ENCODE measurements around the gene GLUD1.
"Not testable (repeated sequence)": the region's sequence is repeated elsewhere in the genome, so short reads cannot be mapped to it uniquely, and the experiment has no call there.

The GLUD1 gene

DNA sequence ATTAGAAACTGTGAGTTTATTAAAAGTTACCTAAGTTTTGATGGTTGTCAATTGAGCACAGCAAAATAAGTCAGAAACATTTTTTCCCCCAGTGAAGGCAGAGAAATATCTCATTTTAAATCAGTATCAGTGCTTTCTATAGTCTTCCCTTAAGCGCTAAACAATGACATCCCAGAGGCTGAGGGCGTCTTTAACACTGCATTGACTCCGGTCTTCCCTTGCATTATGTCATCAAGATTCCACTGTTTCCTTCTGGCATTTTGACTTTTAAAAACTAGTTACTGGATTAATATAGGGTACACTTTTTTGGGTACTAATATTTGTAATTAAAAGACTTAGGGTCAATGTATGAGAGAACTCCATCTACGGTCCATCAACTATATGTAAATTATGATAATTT lies 3.9 kb downstream of the GLUD1 start:
- no peak for DNase-seq (ENCODE audit: low read depth in 3 of 3)

DNA sequence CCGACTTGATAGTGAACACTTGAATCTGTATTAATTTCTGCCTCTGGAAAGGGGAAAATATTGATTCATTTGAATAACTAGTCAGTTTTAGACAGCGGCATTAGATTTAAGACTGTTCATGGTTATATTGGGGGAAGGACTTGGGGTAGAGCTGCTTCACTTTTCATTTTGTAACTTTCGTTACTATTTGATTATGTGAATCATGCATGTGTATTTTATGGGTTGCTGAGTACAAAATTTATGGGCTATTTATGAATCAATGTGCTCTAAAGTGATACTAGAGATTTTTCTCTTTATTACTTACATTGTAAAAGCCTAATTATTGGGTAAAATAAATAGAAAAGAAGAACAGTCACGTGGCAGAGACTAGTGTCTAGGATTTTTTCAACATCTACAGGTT lies 4.9 kb downstream of the GLUD1 start:
- no peak for DNase-seq (ENCODE audit: low read depth in 3 of 3)

DNA sequence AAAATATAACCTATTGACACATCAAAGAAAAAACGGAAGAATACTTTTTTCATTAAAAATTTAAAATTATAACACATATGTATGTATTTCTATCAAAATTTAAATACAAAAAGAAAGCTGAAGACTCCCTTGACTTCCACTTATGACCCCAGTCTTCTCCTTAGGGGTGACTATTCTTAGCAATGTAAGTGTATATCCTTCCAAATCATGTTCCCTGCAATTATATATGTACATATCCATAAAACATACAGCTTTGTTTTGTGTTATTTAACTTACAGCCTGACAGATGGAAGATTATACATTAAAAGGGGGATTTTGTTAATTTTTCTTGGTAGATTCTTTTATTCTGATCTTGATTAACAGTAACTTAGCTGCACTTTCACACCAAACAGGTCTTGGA lies 9.1 kb downstream of the GLUD1 start:
- DNase-seq (ENCODE audit: low read depth in 3 of 3): no peak

DNA sequence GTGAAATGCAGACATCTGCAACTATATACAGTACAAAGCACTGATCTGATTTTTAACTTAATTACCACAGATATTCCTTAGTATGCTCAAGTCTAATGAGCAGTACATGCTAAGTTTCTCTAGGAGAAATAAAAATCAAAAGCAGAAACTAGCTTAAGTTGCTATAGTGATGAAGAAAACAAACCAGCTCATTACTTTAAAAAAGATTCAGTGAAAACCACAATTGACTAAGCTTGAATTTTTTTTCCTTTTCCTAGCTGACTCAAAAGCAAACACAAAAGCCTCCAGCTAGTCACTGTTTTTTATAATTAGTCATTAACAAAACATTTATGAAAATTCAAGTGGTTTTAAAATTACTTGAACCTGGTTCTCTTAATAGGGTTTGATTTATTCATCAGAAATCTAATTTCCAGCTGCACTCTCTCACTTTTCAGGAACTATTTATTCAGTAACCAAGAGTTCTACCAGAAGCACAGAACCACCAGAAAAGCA lies 10.3 kb downstream of the GLUD1 start:
- DNase-seq (ENCODE audit: low read depth in 3 of 3): not testable (repeated sequence)

DNA sequence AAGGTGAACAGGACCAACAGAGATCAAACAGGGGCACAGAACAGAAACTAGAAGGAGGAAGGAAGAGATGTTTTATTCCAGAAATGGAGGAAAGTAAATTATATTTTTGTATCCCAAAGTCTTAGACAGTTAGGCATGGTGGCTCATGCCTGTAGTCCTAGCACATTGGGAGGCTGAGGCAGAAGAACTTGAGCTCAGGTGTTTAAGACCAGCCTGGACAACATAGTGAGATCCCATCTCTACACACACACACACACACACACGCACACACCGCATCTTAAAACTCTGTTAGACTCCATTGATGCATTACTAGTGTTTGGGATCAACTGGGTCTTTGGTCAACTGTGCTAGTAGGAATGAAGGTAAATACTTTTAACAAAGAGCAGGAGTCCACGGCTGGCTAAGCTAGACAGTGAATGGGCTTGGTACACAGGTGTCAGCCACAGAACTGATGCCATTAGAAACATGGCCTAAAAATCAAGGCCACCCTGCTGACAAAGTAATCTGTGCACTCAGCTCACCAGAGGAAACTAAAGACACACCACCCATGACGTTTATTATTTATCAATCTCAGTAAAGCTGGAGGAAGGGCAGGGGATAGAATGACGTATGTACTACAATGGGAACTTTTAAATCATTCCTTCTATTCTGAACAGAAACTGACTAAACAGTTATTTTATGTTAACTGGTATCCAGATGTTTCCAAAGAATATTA lies 10.9 kb downstream of the GLUD1 start:
- not testable (repeated sequence) for DNase-seq (ENCODE audit: low read depth in 3 of 3)

DNA sequence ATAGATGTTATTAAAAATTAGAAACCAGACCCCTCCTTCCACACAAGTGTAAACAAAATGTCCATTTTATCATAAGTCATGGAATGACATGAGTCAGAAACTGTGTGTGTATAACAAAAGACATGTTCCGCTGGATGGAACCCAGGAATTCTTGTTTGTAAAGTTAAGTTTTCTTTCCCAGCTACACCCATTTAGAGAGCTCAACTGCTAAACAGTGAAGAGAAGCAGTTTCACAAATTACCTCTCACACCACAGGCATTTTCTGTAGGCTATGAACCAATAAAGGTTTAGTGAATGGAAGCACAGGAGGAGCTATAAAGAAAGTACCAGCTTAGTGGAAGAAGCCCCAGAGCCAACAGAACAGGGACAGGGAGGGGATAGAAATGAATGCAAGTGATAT lies 12.4 kb downstream of the GLUD1 start:
- DNase-seq (ENCODE audit: low read depth in 3 of 3): not testable (repeated sequence)

DNA sequence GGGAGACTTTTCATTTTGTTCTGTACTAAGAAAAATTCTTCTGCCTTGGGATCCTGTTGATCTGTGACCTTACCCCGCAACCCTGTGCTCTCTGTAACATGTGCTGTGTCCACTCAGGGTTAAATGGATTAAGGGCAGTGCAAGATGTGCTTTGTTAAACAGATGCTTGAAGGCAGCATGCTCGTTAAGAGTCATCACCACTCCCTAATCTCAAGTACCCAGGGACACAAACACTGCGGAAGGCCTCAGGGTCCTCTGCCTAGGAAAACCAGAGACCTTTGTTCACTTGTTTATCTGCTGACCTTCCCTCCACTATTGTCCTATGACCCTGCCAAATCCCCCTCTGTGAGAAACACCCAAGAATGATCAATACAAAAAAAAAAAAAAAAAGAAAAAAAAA lies 13.1 kb downstream of the GLUD1 start:
- DNase-seq (ENCODE audit: low read depth in 3 of 3): not testable (repeated sequence)

DNA sequence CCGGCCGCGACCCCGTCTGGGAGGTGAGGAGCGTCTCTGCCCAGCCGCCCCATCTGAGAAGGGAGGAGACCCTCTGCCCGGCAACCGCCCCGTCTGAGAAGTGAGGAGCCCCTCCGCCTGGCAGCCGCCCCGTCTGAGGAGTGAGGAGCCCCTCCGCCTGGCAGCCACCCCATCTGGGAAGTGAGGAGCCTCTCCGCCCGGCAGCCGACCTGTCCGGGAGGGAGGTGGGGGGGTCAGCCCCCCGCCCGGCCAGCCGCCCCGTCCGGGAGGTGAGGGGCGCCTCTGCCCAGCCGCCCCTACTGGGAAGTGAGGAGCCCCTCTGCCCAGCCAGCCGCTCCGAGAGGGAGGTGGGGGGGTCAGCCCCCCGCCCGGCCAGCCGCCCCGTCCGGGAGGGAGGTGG lies 14.0 kb downstream of the GLUD1 start:
- not testable (repeated sequence) for DNase-seq (ENCODE audit: low read depth in 3 of 3)

DNA sequence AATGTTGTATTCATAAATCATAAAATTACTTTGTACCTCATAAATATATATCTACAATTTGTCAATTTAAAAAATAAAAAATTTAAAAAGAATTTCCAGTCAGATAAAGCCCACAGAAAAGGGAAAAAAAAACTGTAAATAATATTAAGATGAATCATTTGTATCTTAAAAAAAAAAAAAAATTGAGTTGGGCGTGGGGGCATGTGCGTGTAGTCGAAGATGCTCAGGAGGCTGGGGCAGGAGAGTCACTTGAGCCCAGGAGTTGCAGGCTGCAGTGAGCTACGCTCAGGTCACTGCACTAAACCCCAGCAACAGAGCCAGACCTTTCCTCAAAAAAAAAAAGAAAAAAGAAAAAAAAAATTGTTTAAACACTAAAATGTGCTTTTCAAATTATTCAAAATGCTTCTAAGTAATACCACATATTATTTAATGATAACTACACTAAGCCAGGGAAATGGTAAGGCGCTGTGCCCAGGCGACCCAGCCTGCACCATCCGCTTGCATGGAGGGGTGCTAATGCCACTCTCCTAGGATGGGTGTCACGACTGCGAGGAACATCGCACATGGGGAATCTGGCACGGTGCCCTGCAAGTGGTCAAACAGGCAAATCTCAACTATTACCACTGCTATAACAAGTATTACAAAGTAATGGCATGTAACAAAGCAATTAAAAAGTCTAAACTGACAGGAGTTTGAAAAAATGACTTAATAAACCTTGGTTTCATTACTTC lies 15.4 kb downstream of the GLUD1 start:
- DNase-seq (ENCODE audit: low read depth in 3 of 3): no peak

DNA sequence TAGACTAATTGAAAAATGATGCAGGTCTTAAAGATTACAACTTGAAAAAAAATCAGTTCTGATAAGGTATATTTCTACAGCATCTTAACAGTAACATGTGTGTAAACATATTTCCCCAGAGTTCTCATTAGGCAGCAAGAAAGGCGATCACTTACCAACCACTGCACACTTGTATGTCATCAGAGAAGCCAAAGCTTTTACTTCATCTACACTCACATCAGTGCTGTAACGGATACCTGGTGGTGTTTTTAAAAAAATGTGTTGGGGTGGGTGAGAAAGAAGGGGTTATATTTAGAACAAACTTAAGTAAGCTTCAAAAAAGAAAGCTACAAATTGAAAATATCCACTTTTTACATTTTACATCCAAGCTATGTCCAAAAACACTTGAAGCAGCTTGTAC lies 18.2 kb downstream of the GLUD1 start:
- DNase-seq (ENCODE audit: low read depth in 3 of 3): not testable (repeated sequence)

DNA sequence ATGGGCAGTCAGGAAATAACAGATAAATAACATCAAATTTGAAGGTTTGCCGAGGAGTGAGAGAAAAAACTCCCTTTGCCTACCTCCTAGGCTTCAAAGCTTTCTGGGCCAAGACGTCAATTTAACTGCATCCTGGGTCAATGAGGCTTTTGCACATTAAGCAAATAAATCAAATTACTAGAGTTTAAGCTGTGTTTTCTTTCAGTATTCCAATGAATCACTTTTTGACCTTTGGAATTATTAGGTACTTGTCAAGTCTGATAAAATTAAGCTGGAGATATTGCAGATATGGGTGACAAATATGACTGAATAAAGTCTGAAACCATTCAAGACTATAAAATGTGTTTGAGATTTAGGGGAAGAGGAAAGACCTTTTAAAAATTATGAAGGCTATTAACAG lies 22.2 kb downstream of the GLUD1 start:
- no peak for DNase-seq (ENCODE audit: low read depth in 3 of 3)

DNA sequence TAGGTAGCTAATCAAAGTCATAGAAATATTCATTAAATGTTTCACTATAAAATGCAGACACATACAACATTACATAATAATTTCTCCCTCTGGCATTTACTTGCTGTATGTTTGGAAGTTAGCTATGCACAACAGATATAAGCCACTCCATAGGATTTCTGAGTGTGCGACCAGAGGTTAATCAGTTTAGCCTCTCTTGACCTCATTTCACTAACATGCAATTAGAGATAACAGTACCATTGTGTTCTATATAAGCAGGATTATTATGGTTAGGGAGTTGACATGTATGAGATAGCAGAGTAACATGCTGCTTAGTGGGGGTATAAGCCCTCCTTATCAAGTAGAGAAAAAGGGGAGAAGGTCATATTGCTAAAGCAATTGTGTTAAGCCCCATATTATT lies 26.4 kb downstream of the GLUD1 start:
- no peak for DNase-seq (ENCODE audit: low read depth in 3 of 3)

DNA sequence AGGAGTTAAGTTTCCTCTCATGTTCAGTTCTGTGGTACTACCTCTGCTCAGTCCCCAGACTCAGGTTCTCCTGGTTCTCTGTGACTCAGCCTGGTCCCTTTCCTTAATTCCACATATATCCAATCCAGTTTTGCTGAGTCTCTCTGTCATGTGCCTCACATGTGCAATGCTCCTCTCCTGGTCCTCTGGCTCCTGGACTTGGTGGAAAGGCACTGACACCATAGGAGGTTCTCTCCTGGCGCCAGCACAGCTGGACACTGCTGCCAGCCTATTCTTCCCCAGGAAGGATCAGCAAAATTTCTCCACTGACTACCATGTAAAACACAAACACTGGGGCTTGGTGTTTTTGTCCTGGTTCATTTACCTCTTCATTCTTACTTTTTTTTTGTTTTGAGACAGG lies 27.8 kb downstream of the GLUD1 start:
- DNase-seq (ENCODE audit: low read depth in 3 of 3): no peak

DNA sequence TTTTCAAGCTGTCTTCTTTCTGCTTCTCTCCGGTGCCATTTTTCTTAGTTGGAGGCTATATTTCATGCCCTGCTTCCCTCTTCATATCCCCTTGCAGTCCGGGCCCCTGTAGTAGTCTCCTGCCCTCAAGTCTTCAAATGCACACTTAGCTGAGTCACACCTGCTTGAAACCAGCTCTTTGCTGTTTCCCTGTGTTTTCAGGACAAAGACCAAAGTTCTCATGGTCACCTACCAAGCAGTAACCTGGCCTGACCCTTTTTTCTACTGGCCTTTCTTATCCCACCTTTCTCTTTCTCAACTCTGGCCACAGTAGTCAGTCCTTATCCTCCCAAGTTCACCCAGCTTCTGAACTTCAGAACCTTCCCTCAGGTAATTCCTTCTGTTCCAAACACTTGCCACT lies 28.5 kb downstream of the GLUD1 start:
- no peak for DNase-seq (ENCODE audit: low read depth in 3 of 3)

DNA sequence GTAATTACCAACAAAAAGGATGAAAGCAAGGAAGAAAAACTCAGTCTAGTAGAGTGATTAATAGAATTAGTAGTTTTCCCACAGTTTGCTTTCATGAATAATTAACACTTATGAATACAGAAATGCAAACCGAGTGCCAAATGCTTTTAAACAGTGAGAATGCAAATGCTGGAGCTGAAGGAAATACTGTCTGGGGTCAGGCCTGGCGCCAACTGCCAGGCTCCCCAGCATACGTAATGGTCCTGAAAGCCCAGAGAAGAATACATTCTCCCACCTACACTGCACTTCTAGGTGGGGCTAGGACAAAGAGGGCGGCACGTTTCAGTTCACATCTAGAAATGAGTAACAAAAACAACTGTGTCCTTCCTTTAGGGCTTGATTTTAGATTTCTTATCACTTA lies 30.0 kb downstream of the GLUD1 start:
- DNase-seq (ENCODE audit: low read depth in 3 of 3): no peak

DNA sequence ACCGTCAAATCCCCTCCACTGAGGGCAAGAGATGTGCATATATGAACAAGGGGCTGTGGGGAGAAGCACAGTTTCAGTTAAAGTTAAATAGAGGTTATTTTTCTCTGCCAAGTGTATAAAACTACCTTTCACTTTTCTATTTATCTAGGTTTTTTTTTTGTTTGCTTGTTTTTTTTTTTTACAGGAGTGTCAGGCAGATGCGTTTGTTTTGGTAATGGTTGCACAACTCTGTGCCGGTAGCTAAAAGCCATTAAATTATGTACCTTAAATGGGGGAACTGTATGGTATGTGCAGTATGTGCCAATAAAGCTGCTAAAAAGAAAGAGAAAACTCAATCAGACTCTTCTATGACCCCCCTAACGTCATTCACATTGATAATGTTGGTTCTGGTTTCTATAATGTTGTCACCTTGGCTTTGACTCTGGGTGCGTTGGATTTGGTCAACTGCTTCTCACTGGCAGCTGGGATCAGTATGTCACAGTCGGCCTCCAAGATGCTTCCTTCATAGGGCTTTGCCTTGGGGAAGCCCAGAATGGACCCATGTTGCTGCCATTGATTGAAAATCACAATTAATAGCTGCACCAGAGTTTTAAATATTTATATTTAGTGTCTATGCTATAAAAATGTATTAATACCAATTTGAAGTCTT lies 34.2 kb downstream of the GLUD1 start:
- DNase-seq (ENCODE audit: low read depth in 3 of 3): no peak

DNA sequence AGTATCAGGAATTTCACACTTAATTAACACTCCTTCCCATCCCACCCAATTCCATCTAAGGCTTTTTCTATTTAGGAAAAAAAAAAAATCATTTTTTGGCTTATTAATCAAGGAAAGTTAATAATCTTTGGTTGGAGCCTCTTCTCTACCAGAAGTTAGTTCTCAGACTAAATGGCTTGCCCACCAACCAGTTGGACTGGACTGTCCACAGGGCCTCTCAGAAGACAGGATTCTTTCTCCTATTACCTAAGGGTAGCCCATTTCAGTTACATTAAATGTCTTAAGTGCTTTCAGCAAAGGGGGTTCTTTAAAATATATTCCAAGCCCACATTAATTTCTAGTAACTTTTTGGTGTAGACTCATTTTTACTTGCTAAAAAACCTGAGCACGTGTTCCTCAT lies 35.2 kb downstream of the GLUD1 start:
- DNase-seq (ENCODE audit: low read depth in 3 of 3): no peak

DNA sequence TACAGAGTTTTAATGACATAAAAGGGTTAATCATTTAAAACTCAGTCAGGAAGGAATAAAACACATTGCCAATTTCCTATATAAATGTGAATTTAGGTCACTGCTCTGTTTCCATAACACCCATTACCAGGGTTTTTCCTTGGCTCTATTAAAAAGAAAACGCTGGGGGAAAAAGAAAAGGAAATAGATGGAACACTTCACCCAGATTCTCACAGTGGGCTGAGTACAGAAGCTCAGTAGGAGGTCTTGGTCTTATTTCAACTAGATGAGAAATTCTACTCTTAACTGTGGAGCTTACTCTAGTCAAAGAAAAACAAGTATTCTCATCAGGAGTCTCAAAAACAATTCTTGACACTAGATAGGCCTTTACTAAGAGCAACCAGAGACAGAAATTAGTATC lies 36.5 kb downstream of the GLUD1 start:
- DNase-seq (ENCODE audit: low read depth in 3 of 3): no peak

DNA sequence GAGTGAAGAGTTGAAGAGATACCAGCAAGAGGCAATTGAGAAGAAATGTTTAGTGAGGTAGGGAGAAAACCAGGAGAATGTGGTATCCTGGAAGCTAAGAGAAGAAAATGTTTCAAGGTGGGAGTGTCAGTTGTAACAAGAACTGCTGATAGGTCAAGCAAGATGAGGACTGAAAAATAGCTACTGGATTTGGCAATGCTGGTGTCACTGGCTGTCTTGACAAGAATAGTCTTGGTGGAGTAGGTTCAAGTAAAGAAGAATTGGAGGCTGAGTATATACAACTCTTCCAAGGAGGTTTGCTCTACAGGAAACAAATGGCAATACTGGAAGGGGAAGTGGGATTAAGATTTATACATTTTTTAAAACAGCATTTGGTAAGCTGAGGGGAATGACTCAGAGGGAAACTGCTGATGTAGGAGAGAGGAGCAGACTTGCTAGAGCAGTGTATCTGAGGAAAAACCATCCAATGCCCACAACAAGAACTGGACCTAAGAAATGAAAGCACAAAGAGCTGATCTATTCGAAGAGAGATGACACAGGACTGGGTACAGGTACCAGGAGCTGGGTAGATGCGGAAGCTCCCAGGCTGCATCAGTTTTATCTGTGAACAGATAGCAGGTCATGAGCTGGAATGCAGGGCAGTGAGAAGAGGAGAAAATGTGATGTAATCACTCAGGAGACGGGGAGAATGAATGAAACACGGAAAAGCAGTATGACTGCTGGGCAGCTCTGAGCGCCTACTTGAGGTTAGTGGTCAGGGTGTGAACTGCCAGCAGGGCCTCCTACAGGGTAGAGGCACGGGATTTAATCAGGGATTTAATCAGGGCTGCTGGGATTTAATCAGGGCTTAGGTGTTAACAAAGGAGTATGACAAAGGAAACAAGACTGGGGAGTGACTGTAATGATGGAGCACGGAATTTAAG lies 40.0 kb downstream of the GLUD1 start:
- DNase-seq (ENCODE audit: low read depth in 3 of 3): no peak

DNA sequence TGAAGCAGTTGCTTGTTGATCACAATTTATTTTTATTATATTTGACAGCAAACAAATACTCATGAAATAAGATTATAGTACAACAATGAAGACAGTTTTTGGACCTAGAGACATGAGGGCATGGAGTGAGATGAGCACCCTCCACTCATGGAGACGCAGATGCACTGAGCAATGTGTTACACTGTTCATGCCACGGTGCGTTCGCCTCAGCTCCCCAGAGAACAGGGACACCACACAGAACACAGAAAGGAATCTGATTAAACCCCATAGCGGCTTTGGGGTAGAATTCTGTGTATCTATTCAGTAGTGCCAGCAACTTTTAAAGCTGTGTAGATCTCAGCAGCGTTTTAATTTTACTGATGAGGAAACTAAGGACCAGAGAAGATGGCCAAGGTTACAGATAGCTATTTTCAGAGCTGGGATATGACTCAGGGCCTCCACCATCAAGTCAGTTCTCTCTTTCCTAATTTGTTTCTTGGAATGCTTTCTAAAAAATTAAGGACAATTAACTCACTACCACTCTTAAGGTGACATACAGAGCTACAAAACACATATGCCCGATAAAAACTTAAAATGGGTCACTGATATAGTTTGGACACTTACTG lies 41.0 kb downstream of the GLUD1 start:
- no peak for DNase-seq (ENCODE audit: low read depth in 3 of 3)

DNA sequence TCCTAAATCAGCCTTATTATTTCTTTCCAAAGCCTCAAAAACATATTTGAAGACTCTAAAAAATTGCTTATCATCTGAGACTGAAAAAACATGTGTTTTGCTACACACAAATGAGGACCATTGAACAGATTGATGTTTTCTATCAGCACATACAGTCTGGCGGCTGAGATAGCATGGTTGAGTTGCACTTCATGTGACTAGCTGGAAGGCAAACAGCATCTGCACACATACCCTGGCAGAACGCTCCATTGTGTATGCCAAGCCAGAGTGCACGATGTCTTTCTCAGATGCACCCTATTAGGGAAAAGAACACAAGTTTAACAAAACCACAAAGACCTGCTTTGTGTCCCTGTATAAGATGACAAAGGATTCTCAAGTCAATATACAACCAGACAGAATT lies 41.5 kb downstream of the GLUD1 start:
- no peak for DNase-seq (ENCODE audit: low read depth in 3 of 3)

All from stimulated activated CD4-positive, alpha-beta T cell treated with anti-CD3 and anti-CD28 coated beads, TNF-alpha, amount 100 ng/mL, for 24 hours (primary cell).